ENCODE data around the gene YIF1B.

Gene YIF1B

DNA sequence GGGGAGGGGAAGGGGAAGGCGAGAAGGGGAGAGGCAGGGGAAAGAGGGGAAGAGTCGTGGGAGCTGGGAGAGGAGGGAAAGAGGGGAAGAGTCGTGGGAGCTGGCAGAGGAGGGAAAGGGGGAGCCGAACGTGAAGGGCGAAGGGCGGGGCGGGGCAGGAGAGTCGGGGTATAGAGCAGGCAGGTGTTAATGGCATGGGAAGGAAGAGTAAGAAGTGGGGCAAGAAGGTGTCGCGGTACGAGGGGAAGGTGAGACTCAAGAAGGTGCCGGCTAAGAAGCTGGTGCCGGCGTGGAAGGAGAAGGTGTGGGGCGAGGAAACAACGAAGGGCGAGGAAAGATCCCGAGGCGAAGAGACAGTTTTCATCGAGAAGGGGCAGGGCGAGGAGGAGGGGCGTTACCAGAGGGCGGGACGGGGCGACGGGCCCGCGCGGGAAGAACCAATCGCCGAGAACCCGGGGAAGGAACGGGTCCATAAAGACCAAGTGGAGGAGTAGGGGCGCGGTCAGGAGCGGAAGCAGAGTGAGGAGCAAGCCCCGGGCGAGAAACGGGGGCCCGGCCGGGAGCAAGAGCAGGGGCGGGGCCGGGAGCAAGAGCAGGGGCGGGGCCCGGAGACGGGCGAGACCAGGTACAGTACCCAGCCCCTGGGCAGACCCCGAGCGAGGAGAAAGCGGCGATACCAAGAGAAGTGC lies 20.3 kb upstream of the YIF1B start:
- peak; percentile 87 for DNase-seq (ENCODE audit: low read depth, low spot score)

- DNase-seq (ENCODE audit: low read depth, low spot score): no peak
Observed at GRCh38 chr19:38333245-38333644, 17.5 kb upstream of the YIF1B start.

DNA sequence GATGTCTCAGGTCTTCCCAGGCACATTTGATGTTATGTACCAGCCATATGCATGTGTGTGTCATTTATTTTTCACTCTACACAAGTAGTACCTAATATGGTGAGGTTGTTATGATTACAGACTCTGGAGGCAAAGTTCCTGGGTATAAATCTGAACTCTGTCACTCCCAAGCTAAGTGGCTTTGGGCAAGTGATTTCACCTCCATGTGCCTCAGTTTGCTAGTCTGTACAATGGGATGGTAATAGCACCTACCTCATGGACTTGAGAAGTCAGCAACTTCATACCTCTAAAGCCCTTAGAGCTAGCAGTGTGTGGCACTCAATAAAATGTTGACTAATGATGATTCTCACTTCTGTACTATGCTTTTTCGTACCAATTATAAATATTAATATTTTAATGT lies 16.0 kb upstream of the YIF1B start:
- no peak for DNase-seq (ENCODE audit: low read depth, low spot score)

- no peak for DNase-seq (ENCODE audit: low read depth, low spot score)
Observed at GRCh38 chr19:38329651-38330050, 13.9 kb upstream of the YIF1B start.

DNA sequence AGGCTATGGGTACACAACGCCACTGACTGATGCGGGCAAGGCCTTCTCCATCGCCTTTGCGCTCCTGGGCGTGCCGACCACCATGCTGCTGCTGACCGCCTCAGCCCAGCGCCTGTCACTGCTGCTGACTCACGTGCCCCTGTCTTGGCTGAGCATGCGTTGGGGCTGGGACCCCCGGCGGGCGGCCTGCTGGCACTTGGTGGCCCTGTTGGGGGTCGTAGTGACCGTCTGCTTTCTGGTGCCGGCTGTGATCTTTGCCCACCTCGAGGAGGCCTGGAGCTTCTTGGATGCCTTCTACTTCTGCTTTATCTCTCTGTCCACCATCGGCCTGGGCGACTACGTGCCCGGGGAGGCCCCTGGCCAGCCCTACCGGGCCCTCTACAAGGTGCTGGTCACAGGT lies 10.8 kb upstream of the YIF1B start:
- DNase-seq (ENCODE audit: low read depth, low spot score): no peak

GRCh38 chr19:38324431-38324830 lies 8.7 kb upstream of the YIF1B start:
- DNase-seq (ENCODE audit: low read depth, low spot score): no peak

GRCh38 chr19:38323291-38323690 lies 7.5 kb upstream of the YIF1B start:
- DNase-seq (ENCODE audit: low read depth, low spot score): no peak

- no peak for DNase-seq (ENCODE audit: low read depth, low spot score)
Observed at GRCh38 chr19:38321646-38322196, 6.0 kb upstream of the YIF1B start.

DNA sequence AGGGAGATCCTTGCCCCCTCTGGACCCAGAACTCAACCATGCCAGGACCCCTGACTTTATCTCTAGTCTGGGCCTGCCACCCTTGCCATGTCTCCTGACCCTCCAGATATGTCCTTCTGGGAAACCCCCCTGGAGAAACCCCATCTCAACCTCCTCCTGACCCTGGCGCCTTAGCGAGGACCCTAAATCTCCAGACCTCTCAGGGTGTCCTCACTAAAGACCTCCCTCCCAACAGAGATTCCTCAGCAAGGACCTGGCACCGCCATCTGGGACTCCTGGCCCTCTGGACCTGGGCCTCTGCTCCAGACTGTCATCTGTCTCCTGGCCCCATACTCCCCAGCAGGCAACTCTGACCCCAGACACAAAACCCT lies 5.2 kb upstream of the YIF1B start:
- no peak for DNase-seq (ENCODE audit: low read depth, low spot score)

DNA sequence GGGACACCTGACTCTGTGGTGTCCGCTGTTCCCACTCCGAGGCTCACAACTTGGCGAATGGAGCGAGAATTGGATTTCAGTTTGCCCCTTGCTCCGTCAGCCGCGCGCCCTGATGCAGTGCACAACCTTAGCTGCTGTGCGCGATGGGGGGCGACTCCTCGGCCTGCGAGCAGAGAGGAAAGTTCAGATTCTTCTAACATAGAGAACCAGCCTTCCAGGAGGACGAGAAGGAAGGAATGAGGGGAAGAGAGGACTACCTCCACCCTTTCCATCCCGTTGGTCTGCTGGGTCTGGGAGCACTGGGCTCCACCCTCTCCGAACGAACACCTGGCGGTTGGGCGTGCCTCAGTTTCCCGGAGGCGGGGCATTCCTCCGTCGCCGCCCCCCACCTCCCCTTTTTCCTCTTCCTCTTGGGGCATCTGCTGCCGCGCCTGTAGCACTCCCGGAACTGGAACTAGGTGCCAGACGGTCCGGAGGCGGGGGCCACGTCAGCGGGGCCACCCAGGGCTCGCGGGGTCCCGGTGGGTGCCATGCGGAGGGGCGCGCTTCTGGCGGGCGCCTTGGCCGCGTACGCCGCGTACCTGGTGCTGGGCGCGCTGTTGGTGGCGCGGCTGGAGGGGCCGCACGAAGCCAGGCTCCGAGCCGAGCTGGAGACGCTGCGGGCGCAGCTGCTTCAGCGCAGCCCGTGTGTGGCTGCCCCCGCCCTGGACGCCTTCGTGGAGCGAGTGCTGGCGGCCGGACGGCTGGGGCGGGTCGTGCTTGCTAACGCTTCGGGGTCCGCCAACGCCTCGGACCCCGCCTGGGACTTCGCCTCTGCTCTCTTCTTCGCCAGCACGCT lies 3.9 kb upstream of the YIF1B start, which contains the start of gene KCNK6:
Gene KCNK6, plus strand, starts transcription at position 425 of the 838 bp plus-strand sequence. Its CDS starts 106 bp downstream, at position 531.
- DNase-seq (ENCODE audit: low read depth, low spot score): no peak

- DNase-seq (ENCODE audit: low read depth, low spot score): no peak
Observed at GRCh38 chr19:38318660-38319059, 2.9 kb upstream of the YIF1B start.

GRCh38 chr19:38317104-38317612 lies 1.4 kb upstream of the YIF1B start:
- DNase-seq (ENCODE audit: low read depth, low spot score): no peak

GRCh38 chr19:38316477-38317067 lies 825 bp upstream of the YIF1B start:
- DNase-seq (ENCODE audit: low read depth, low spot score): no peak

DNA sequence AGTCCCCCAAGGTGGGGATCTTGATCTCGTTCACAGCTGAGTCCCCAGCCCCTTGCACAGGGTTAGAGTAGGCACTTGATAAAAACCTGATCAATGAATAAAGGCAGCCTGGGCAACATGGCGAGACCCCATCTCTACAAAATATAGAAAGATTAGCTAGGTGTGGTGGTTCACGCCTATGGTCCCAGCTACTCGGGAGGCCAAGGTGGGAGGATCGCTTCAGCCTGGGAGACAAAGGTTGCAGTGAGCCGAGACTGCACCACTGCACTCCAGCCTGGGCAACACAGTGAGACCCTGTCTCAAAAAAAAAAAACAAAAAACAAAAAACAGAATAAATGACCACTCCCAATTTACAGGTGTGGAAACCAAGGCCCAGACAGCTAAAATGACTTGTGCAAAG lies 4.8 kb downstream of the YIF1B start:
- no peak for DNase-seq (ENCODE audit: low read depth, low spot score)

DNA sequence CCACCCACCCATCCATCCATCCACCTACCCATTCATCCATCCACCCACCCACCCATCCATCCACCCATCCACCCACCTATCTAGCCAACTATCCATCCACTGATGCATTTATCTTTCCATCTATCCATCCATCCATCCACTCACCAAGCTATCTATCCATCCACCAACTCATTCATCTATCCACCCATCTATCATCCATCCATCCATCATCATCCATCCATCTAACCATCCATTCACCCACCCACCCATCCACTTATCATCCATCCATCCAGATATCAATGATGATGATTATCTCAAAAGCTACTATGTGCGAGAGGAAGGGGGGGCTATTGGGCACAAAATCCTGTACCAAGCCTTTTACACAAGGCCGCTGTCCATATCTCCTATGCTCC lies 5.5 kb downstream of the YIF1B start:
- DNase-seq (ENCODE audit: low read depth, low spot score): no peak

- DNase-seq (ENCODE audit: low read depth, low spot score): no peak
Observed at GRCh38 chr19:38309615-38310278, 6.0 kb downstream of the YIF1B start.

DNA sequence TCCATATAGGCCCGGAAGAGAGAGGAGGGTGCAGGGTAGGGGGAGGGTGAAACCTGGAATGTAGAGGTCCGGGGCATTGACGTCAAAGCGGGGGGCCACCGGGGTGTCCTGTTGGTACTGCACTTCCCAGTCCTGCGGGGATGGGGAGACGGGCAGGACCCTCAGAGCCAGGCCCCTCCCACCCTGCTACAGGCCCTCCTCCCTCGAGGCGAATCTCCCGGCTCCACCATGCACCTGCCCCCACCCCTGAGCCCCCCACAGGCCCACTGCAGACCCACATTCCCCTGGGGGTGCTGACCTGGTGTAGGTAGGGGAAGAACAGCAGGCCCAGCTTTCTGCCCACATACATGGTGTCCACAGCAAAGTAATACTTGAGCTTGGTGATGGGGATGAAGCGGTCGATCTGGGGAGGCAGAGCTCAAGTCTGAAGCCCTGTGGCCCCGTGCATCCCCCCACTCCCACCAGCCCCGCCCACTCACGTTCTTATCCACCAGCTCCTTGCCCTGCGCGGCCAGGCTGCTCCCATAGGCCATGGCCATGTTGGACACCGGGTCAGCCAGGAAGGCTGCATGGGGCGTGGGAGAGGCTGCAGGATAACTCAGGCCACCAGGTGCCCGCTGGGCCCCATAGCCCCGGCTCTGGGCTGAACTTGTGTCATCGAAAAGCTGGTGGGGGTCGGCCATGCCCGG lies 6.7 kb downstream of the YIF1B start:
- DNase-seq (ENCODE audit: low read depth, low spot score): no peak

DNA sequence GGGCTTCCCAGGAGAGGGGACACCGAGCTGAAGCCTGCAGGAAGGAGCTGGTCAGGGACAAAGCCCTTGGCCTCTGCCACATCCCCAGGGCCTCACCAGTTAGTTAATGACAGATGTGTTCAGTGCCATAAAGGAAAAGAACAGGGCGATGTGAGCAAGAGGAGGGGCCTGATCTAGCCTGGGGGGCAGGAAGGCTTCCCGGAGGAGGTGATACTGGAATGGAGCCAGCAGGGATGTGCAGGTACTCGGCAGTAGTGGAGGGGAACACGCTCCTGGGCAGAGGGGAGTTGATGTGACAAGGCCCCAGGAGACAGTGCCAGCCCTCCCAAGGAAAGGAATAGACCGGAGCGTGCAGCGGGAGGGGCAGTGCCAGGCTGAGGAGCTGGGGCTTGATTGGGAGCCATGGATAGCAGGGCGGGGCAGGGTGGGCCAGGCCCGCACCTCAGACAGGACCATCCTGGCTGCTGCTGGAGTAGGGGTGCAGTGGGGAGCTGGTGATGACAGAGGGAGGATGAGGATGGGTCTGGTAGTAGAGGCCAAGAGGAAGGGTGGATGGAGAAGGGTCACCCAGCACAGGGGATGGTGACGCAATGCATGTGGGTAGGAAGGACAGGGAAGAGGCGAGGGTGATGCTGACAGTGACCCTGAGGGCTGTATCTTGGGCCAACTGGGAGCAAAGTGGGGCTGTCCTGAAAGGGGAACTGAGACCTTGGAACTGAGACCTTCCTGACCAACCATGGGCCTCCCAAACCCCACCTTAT lies 7.6 kb downstream of the YIF1B start:
- no peak for DNase-seq (ENCODE audit: low read depth, low spot score)

- DNase-seq (ENCODE audit: low read depth, low spot score): no peak
Observed at GRCh38 chr19:38307597-38307996, 8.2 kb downstream of the YIF1B start.

DNA sequence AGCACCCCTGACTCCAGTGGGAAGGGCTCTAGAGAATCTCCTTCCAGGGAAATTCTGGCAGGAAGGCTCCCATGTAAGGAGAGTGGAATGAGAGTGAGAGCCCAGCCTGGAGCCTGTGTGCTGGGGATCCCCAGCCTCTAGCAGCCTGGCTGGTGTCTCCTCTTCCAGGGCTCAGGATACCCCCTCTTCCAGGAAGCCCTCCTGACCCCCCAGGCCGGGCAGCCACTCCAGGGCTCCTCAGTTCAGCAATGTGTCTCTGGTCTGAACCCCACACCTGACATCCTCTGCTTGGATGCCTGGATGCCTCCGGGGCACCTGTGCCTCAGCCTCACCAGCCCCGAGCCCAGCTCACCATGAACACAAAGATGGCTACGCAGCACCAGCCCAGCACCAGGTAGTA lies 8.7 kb downstream of the YIF1B start:
- DNase-seq (ENCODE audit: low read depth, low spot score): no peak

Measured in activated naive CD8-positive, alpha-beta T cell treated with anti-CD3 and anti-CD28 coated beads, Interleukin-2, amount 50 U/mL, for 16 hours (primary cell).